Hematopoietic multipotent progenitor cell treated with erythropoietin and hydrocortisone succinate and interleukin-3 and kit ligand, for 8 days (in vitro differentiated cells): ENCODE results near the gene TMEM255B.
"Not testable (repeated sequence)": the region's sequence is repeated elsewhere in the genome, so short reads cannot be mapped to it uniquely, and the experiment has no call there.

ENCODE experiments used
- DNase-seq: peaks from one replicate; pipeline ENCODE4 v3.0.0-alpha.2; 2015

TMEM255B gene

GRCh38 chr13:113820813-113821651, 62.0 kb downstream of the TMEM255B start:
- no peak for DNase-seq

- no peak for DNase-seq
Observed at GRCh38 chr13:113821847-113822246, 62.8 kb downstream of the TMEM255B start.

- DNase-seq, result no peak
Observed at GRCh38 chr13:113822266-113822665, 63.2 kb downstream of the TMEM255B start.

- DNase-seq, result no peak
Observed at GRCh38 chr13:113822956-113823744, 64.1 kb downstream of the TMEM255B start.

GRCh38 chr13:113823771-113824170, 64.7 kb downstream of the TMEM255B start:
- DNase-seq, result no peak

- DNase-seq, result no peak
Observed at GRCh38 chr13:113825841-113826240, 66.8 kb downstream of the TMEM255B start.

GRCh38 chr13:113826446-113826845, 67.4 kb downstream of the TMEM255B start:
- DNase-seq, result not testable (repeated sequence)

GRCh38 chr13:113827021-113827420, 68.0 kb downstream of the TMEM255B start:
- no peak for DNase-seq

- DNase-seq, result no peak
Observed at GRCh38 chr13:113828282-113828825, 69.3 kb downstream of the TMEM255B start.

- DNase-seq, result not testable (repeated sequence)
Observed at GRCh38 chr13:113830426-113830950, 71.5 kb downstream of the TMEM255B start.

- DNase-seq, result no peak
Observed at GRCh38 chr13:113831061-113831460, 72.0 kb downstream of the TMEM255B start.

GRCh38 chr13:113832205-113832604, 73.2 kb downstream of the TMEM255B start:
- DNase-seq, result no peak

GRCh38 chr13:113832631-113833030, 73.6 kb downstream of the TMEM255B start:
- no peak for DNase-seq

- DNase-seq, result no peak
Observed at GRCh38 chr13:113833111-113833830, 74.2 kb downstream of the TMEM255B start.

GRCh38 chr13:113834006-113834405, 75.0 kb downstream of the TMEM255B start:
- not testable (repeated sequence) for DNase-seq

GRCh38 chr13:113834496-113835200, 75.6 kb downstream of the TMEM255B start:
- no peak for DNase-seq

GRCh38 chr13:113835461-113836270, 76.6 kb downstream of the TMEM255B start:
- DNase-seq, result no peak

GRCh38 chr13:113836768-113837559, 77.9 kb downstream of the TMEM255B start:
- DNase-seq, result peak; percentile 49

- peak; percentile 37 for DNase-seq
Observed at GRCh38 chr13:113837560-113838355, 78.7 kb downstream of the TMEM255B start.
